ENCODE measurements around the gene OR10A2.
"Not testable (repeated sequence)": the region's sequence is repeated elsewhere in the genome, so short reads cannot be mapped to it uniquely, and the experiment has no call there.

Gene OR10A2

DNA sequence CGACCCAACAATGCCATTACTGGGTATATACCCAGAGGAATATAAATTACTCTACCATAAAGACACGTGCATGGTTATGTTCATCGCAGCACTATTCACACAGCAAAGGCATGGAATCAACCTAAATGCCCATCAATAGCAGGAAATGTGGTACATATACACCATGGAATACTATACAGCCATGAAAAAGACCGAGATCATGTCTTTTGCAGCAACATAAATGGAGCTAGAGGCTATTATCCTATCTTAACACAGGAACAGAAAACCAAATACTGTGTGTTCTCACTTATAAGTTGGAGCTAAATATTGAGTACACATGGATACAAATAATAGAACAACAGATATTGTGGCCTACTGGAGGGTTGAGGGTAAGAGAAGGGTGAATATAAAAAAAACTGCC, 26.0 kb downstream of the OR10A2 start:
- DNase-seq, result no peak

DNA sequence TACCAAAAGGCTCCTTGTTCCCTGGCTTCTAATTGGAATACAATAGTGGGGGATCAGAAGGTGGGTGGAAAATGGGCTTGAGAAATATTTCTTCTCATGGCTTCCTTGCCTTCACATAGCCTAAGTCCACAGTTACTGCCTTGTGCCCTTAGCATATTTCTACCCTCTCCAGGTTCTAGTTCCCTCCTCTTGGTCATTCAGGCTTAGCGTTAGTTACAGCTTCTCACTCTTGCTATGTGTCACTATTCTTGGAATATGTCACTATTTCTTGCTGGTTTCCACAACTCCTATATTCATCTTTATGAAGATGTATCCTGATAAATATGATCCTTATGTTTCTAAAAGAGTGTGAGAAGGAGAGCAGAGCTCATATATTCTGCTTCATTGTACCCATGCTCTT, 27.0 kb downstream of the OR10A2 start:
- DNase-seq, result no peak

GRCh38 chr11:6892400-6892799, 29.5 kb downstream of the OR10A2 start, which contains the start of gene OR2D2:
OR2D2 (minus strand) TSS chr11:6892500; CDS start chr11:6892500, 0 bp downstream.
- no peak for DNase-seq

- no peak for DNase-seq
Observed at GRCh38 chr11:6894097-6894496, 31.2 kb downstream of the OR10A2 start.

DNA sequence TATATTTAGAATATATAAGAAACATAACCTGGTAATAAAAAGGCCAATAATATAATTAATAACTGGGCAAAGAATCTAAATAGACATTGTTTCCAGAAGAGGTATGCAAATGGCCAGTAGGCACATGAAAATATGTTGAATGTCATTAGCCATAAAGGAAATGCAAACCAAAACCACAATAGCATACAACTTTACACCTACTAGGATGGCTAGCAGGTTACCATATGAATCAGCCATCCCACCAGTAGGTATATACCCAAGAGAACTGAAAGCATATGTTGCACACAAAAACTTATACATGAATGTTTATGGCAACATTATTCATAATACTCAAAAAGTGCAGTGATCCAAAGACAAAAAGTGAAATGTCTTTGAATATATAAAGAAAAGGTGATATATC, 32.2 kb downstream of the OR10A2 start:
- no peak for DNase-seq

DNA sequence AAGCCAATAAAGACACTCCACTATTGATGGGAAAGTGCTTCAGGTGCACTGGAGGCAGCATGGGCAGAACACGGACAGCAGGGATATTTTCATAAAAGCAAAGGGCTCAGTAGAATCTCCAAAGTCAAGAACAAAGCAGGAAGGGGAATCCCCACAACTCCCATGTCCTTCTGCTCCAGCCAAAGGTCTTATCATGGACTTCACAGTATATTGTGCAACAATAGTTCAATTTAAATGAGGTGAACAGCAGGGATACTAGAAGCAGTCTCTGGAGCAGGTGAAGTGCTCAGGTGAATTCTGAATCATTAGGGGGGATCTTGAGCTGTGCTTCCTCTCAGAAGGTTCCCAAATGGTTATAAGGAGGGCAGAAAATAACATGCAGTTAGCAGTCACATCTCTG, 36.1 kb downstream of the OR10A2 start:
- no peak for DNase-seq

DNA sequence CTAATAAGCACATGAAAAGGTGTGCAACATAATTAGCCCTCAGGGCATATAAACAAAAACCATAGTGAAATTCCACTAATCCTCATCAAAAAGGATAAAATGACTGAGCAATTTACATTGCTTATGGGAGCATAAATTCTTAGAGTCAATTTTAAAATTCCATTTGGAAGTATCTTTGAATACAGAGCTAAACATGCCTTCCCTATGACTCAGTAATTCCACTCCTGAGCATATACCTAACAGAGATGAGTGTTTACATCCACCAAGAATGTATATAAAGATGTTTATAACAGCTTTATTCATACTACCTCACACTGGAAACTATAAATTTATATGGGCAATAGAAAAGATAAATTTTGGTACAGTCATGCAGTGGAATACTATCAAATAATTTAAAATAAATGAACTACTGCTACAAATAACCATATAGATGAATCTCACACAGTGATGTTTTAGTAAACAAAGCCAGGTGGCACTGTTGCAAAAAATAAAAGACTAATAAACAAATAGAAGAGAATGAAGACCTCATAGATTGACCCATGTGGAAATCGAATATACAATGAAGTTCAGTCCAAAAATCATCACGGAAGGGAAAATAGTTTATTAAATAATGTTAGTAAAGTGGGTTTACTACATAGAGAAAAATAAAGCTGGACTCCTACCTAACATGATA, 37.6 kb downstream of the OR10A2 start:
- DNase-seq, result no peak

DNA sequence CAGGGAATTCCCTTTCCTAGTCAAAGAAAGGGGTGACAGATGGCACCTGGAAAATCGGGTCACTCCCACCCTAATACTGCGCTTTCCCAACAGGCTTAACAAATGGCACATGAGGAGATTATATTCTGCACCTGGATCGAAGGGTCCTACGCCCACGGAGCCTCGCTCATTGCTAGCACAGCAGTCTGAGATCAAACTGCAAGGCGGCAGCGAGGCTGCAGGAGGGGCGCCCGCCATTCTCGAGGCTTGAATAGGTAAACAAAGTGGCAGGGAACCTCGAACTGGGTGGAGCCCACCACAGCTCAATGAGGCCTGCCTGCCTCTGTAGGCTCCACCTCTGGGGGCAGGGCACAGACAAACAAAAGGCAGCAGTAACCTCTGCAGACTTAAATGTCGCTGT, 41.9 kb downstream of the OR10A2 start:
- DNase-seq, result not testable (repeated sequence)

DNA sequence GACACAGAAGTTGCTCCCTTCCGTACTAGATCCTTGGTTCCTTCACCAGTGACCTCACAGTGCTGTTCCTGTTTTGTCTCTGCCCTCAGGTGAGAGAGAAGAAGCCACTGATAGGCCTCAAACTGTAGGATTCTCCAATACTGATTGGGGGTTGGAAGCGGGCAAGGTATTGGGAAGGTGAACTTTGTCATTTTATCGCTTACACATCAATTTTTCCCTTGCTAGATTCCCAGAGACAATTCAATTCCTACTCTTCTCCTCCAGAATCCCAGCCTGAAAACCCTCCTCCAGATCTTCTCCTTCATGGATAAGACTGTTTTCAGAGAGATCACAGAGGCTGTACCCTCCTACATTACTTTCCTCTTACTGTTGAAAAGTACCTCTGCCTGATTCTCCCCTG, 48.5 kb downstream of the OR10A2 start:
- DNase-seq, result no peak

GRCh38 chr11:6911948-6912347, 49.1 kb downstream of the OR10A2 start:
- DNase-seq, result no peak

DNA sequence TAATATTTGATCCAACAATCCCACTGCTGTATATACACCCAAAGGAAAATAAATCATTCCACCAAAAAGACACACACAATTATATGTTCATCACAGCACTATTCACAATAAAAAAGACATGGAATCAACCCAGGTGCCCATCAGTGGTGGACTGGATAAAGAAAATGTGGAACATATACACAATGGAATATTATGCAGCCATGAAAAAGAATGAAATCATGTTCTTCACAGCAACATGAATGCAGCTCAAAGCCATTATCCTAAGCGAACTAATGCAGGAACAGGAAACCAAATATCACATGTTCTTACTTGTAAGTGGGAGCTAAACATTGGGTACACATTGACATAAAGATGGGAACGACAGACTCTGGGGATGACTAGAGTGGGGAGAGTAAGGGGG, 56.8 kb downstream of the OR10A2 start:
- no peak for DNase-seq

DNA sequence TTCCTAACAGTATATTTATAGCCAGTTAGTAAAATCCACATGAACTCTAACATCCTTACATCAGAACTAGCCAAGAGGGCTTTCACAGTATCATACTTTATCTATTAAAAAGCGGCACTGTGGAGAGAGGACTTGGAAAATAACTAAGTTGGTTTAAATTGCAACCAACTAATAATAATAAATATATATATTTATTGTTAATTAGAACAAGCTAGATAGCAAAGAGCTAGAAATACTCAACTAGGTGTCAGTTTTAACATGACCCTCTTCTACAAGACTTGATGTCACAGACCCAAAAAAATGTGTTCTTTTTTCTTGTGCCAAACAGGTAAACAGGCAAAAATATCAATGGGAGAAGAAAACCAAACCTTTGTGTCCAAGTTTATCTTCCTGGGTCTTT, 57.8 kb downstream of the OR10A2 start, which contains the start of gene OR2D3:
Gene OR2D3, plus strand, starts transcription at position 301 of the 400 bp plus-strand sequence. Its CDS starts 0 bp downstream, at position 301.
- no peak for DNase-seq

All from effector CD8-positive, alpha-beta T cell (primary cell).